Measurements from ENCODE around the gene AFAP1.
A peak's percentile ranks its signal among the peaks of the same experiment; 100 is the strongest.

- peak; percentile 38; the same call in 1 of the 2 replicates for TF ChIP-seq POLR2AphosphoS5 (IDR thresholded peaks at IDR 0.05; ENCODE audit: low read depth, low read length)
- TF ChIP-seq CTCF (IDR thresholded peaks at IDR 0.05), result no peak
- no peak for TF ChIP-seq SIN3A (IDR thresholded peaks at IDR 0.05; ENCODE audit: borderline replicate concordance, insufficient read depth, low read depth, low read length)
Measured at GRCh38 chr4:7805533-7806337, 133.9 kb downstream of the AFAP1 start.
